Stimulated activated CD8-positive, alpha-beta memory T cell treated with anti-CD3 and anti-CD28 coated beads, Interleukin-15, amount 100 ng/mL, for 48 hours (primary cell): ENCODE data around the gene SPINT2.
"Not testable (repeated sequence)": the region's sequence is repeated elsewhere in the genome, so short reads cannot be mapped to it uniquely, and the experiment has no call there.

Experiments used
- DNase-seq, 2 donors: peaks; one replicate each; pipeline ENCODE4 v3.0.0-alpha.2; 2020; ENCODE audit warnings: low read depth in 2 of 2

The SPINT2 gene

DNA sequence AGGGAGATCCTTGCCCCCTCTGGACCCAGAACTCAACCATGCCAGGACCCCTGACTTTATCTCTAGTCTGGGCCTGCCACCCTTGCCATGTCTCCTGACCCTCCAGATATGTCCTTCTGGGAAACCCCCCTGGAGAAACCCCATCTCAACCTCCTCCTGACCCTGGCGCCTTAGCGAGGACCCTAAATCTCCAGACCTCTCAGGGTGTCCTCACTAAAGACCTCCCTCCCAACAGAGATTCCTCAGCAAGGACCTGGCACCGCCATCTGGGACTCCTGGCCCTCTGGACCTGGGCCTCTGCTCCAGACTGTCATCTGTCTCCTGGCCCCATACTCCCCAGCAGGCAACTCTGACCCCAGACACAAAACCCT is 56.6 kb downstream of the SPINT2 start:
- no peak for DNase-seq

DNA sequence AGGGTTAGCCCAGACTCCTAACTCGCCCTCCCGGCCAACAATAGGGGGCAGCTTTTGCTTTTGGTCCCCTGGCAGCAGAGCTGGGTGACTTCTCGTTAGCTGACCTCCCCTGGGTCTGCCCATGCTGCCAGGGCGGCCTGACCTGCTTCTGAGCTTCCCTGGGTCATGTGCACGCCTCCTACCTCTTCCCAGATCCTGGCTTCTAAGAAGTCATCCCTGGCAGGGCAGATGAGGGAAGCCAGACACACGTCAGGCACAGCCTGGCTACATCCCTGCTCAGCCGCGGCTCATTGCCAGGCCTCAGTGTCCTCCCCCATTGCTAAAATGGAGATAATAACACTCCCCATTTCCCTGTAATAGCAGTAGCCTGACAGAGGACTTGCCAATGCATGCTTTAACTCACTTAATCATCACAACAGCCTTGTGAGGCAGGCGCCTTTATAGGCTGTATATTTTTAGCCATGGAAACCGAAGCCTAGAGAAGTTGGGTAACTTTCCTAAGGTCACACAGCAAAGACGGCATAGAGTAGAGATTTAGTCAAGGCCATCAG is 57.3 kb downstream of the SPINT2 start:
- no peak for DNase-seq

- DNase-seq, result no peak
These were observed 58.9 kb downstream of the SPINT2 start for GRCh38 chr19:38323291-38323690.

DNA sequence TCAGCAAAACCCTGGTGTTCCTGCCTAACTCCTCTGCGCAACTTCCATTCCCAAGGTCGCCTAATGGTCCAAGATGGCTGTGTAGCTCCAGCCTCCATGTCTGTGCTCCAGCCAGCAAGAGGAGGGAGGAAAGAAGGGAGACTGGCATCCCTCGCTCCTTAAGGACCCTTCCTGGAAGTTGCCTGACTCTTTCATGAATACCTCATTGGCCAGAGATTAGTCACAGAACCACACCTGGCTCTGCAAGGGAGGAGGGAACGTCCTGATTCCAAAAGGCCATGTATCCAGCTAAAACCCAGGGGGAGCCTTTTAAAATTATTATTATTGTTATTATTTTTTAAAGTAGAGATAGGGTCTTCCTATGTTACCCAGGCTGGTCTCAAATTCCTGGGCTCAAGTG is 60.1 kb downstream of the SPINT2 start:
- no peak for DNase-seq

GRCh38 chr19:38326591-38326990 is 62.2 kb downstream of the SPINT2 start:
- no peak for DNase-seq

DNA sequence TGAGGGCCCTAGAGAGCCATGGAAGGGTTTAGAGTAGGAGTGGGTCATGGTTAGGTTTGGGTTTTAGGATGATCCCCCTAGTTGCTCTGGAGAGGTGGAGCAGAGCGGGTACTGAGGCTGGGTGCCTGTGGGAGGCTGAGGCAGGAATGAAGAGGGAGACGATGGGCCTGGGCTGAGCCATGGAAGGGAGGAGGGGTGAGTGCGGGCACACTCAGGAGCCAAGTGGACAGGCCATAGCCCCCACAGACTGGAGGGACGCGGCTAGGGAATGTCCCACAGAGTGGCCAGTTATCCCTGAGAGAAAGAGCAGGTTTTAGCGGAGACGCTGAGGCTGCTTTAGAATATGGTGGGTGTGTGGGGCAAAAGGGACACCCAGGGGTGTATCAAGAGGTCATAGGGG is 65.3 kb downstream of the SPINT2 start:
- DNase-seq, result no peak

DNA sequence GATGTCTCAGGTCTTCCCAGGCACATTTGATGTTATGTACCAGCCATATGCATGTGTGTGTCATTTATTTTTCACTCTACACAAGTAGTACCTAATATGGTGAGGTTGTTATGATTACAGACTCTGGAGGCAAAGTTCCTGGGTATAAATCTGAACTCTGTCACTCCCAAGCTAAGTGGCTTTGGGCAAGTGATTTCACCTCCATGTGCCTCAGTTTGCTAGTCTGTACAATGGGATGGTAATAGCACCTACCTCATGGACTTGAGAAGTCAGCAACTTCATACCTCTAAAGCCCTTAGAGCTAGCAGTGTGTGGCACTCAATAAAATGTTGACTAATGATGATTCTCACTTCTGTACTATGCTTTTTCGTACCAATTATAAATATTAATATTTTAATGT is 67.4 kb downstream of the SPINT2 start:
- no peak for DNase-seq

GRCh38 chr19:38333245-38333644 is 68.9 kb downstream of the SPINT2 start:
- DNase-seq, result no peak

GRCh38 chr19:38335949-38336637 is 71.7 kb downstream of the SPINT2 start:
- DNase-seq, result peak; percentile 93 to 94

DNA sequence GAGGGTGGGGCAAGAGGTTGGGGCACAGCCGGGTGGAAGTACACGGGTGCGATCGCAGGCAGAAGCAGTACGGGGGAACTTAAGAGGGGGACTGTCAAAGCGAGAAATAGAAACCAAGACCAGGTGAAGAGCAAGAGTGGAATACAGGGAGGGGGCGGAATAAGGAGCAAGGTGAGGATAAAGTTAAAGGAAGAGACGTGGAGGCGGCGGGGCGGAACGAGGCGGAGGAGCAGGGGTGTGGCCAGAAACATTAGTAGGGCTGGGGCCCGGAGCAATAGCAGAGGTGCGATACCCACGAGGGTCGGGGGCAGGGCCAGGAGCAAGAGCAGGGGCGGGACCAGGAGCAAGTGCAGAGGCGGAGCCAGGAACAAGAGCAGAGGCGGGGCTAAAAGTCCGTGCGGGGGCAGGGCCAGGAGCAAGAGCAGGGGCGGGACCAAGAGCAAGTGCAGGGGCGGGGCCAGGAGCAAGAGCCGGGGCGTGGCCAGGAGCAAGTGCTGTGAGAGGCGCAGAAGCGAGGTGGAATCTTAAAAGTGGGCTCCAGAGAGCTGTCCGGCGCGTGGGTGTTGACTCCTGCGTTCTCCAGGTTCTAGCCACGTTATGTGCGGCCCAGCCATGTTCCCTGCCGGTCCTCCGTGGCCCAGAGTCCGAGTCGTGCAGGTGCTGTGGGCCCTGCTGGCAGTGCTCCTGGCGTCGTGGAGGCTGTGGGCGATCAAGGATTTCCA is 72.4 kb downstream of the SPINT2 start:
- peak; percentile 89 to 92 for DNase-seq

GRCh38 chr19:38337360-38337653 is 72.9 kb downstream of the SPINT2 start:
- no peak for DNase-seq

GRCh38 chr19:38339011-38339410 is 74.6 kb downstream of the SPINT2 start:
- not testable (repeated sequence) for DNase-seq

- no peak for DNase-seq
These were observed 76.6 kb downstream of the SPINT2 start for GRCh38 chr19:38340927-38341326.
